Naive thymus-derived CD4-positive, alpha-beta T cell (primary cell): ENCODE measurements around the gene CYP4V2. TPM values are rescaled to one million over a fixed set of nuclear protein-coding genes. Genes with fewer than 3 reads are reported as not detected.

Experiments
- ATAC-seq: fragments of 150-1000 bp; cut with Tn5 transposase; 2 replicates; pipeline ENCODE4 v1.10.0; 2021; ENCODE audit warnings: mild to moderate bottlenecking, moderate library complexity
- CTCF ChIA-PET: fragments of 350-600 bp; sonication (Branson Sonifier 250); formaldehyde crosslinking; loops from one replicate; lab custom pipeline; 2021; ENCODE audit warnings: antibody characterized with exemption; lab: Charles Lee
- POLR2A ChIA-PET: fragments of 350-600 bp; sonication (Branson Sonifier 250); formaldehyde crosslinking; loops from one replicate; lab custom pipeline; 2021; ENCODE audit warnings: antibody characterized with exemption, inconsistent platforms; lab: Charles Lee
- DNase-seq, 9 donors: peaks; one replicate each; pipeline versions ENCODE4 v3.0.0 to v3.0.0-alpha.2; 2020 to 2022; ENCODE audit warnings: mixed read lengths in 1 of 9
- H3K27ac ChIP-seq: one replicate; pipeline ENCODE4 v1.7.0; 2013; ENCODE audit warnings: mild to moderate bottlenecking, low read depth, low read length, moderate library complexity
- H3K27me3 ChIP-seq, 2 donors: one replicate each; pipeline ENCODE4 v1.7.0; 2013; ENCODE audit warnings: low read length in 2 of 2, mild to moderate bottlenecking in 2 of 2, moderate library complexity in 2 of 2; ENCODE audit not compliant: control insufficient read depth in 2 of 2, insufficient read depth in 2 of 2
- H3K36me3 ChIP-seq, 3 experiments: 1 replicate in 2 of 3; 2 replicates in 1 of 3; pipeline ENCODE4 v1.7.0; 2013; ENCODE audit warnings: low read length in 3 of 3, mild to moderate bottlenecking in 3 of 3, moderate library complexity in 1 of 3; ENCODE audit not compliant: insufficient read depth in 3 of 3, control insufficient read depth in 2 of 3
- H3K4me1 ChIP-seq, 2 donors: one replicate each; pipeline ENCODE4 v1.7.0; 2013; ENCODE audit warnings: low read length in 2 of 2, mild to moderate bottlenecking in 2 of 2, moderate library complexity in 1 of 2; ENCODE audit not compliant: control insufficient read depth in 2 of 2, insufficient read depth in 2 of 2
- H3K4me3 ChIP-seq: 2 replicates; pipeline ENCODE4 v1.7.0; 2013; ENCODE audit warnings: mild to moderate bottlenecking, low read length
- H3K9me3 ChIP-seq, 3 experiments: 1 replicate in 2 of 3; 2 replicates in 1 of 3; pipeline ENCODE4 v1.7.0; 2013; ENCODE audit warnings: low read length in 3 of 3; ENCODE audit not compliant: control insufficient read depth in 2 of 3
- H3K27ac Mint-ChIP-seq, 9 donors: one replicate each; pipeline ENCODE4 v1.8.0; 2020 to 2022; ENCODE audit warnings: mixed read lengths in 9 of 9, mild to moderate bottlenecking in 8 of 9, moderate library complexity in 5 of 9, inconsistent platforms in 2 of 9
- H3K27me3 Mint-ChIP-seq, 5 donors: one replicate each; pipeline ENCODE4 v1.8.0; 2021 to 2022; ENCODE audit warnings: mixed read lengths in 5 of 5, mild to moderate bottlenecking in 1 of 5
- H3K36me3 Mint-ChIP-seq, 5 donors: one replicate each; pipeline ENCODE4 v1.8.0; 2020 to 2022; ENCODE audit warnings: mixed read lengths in 5 of 5, mild to moderate bottlenecking in 3 of 5, inconsistent platforms in 1 of 5
- H3K4me1 Mint-ChIP-seq, 7 donors: one replicate each; pipeline ENCODE4 v1.8.0; 2020 to 2022; ENCODE audit warnings: mixed read lengths in 7 of 7, mild to moderate bottlenecking in 3 of 7, inconsistent platforms in 1 of 7
- H3K4me3 Mint-ChIP-seq, 10 donors: one replicate each; pipeline ENCODE4 v1.8.0; 2020 to 2022; ENCODE audit warnings: mild to moderate bottlenecking in 10 of 10, mixed read lengths in 10 of 10, moderate library complexity in 6 of 10, inconsistent platforms in 2 of 10
- H3K9me3 Mint-ChIP-seq, 11 donors: one replicate each; pipeline ENCODE4 v1.8.0; 2020 to 2022; ENCODE audit warnings: mixed read lengths in 11 of 11, mild to moderate bottlenecking in 4 of 11, inconsistent platforms in 1 of 11, moderate library complexity in 1 of 11
- intact Hi-C, 2 donors: fragments of 100-400 bp; cut with micrococcal nuclease; formaldehyde crosslinking; loops; one replicate each; pipeline ENCODE4 v1.15.1; 2023
- polyA plus RNA-seq, 2 donors: library from polyadenylated mRNA; unstranded; fragments of 300-500 nt; fragmentation: Illumina TruSeq; gene quantifications; one replicate each; pipeline ENCODE4 v1.2.3, GENCODE V29; 2021
- total RNA-seq, 6 experiments: library from RNA in 5 of 6; stranded (reverse) in 5 of 6; gene quantifications; 1 replicate in 5 of 6; 2 replicates in 1 of 6; pipeline ENCODE4 v1.2.3 and lab custom pipeline; 2021 to 2026

Gene CYP4V2
- total RNA-seq (10 to 100 TPM; 19.7 to 41.4 (median 26.0) TPM), polyA plus RNA-seq (10 to 100 TPM; 16.0 to 26.5 TPM), total RNA-seq (lab: John Stamatoyannopoulos, UW) (53.8 reads per million, percentile 73 among the genes with 10 or more reads in this experiment)

DNA sequence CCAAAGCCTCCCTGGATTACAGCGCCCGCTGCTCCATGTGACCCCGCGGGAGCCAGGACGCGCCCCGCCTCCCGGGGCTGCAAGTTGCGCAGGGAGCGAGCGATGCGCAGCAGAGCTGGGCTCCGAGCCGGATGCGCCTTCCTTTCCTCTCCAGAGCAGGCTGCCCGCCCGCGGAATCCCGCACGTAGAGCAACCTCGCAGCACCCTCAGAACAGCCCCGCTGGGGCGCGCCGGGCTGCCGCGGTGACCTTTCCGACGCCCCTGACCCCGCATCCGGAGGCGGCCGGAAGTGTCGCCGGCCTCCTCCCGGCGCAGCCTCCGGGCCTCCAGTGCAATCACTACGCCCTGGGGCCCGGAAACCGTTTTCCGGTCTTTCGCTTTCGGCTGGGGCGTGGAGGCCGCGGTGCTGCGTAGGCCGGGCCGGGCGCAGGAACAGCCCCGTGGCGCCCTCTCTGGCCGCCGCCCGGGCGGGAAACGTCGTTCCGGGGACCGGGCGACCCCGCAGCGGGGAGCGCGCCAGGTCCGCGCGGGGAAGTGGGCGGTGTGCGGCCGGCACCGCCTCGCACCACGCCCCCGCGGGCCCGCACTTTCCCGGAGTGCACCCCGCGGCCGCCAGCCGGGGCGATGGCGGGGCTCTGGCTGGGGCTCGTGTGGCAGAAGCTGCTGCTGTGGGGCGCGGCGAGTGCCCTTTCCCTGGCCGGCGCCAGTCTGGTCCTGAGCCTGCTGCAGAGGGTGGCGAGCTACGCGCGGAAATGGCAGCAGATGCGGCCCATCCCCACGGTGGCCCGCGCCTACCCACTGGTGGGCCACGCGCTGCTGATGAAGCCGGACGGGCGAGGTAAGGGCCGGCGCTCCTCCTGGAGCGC, at the start of gene CYP4V2:
TSS of gene CYP4V2 (plus strand) at position 368 of the 866 bp plus-strand sequence. CDS start at position 625, 257 bp downstream.
- Histone ChIP-seq H3K9me3 (no peaks in the 10 kb centered on the region), H3K36me3 (peaks cover 0 to 12% (median 0%) of the 10 kb centered on the region in 3 experiments), H3K4me3 (peak within 1 kb of the TSS; percentile 91), H3K27me3 (no peaks in the 10 kb centered on the region), H3K4me1 (peaks cover 12 to 19% of the 10 kb centered on the region in 2 donors), H3K27ac (peak within 1 kb of the TSS; percentile 95)
- intact Hi-C loops: loop anchor here (1.0 to 10.0 kb wide), 13 partner anchors 13 to 1717 kb away; partner anchors contain the start of genes CCDC110 (in 2 of the 2), CFAP97 (in 2 of the 2), ANKRD37 (in 1 of the 2) and CASP3 (in 1 of the 2)
- ChIA-PET POLR2A (interaction anchor here (1.3 to 9.7 kb wide), 7 partner anchors 13 to 796 kb away, joined by 3 to 189 read pairs (median 7); partner anchors contain the start of genes ANKRD37, FAM149A and LRP2BP), CTCF (interaction anchor here (0.5 to 2.2 kb wide), 3 partner anchors 10 to 1715 kb away, joined by 3 to 11 read pairs (median 11); no protein-coding TSS in a partner anchor)
- DNase-seq (peak; percentile 68 to 94 (median 90)), ATAC-seq (peak; percentile 90)
- Mint-ChIP-seq H3K27me3 (no peaks in the 10 kb centered on the region), H3K27ac (peak within 1 kb of the TSS; percentile 94 to 99 (median 98)), H3K4me3 (peak within 1 kb of the TSS; percentile 89 to 97 (median 94)), H3K9me3 (no peaks in the 10 kb centered on the region), H3K36me3 (peaks cover 4 to 16% (median 13%) of the 10 kb centered on the region in 5 donors), H3K4me1 (peaks cover 34 to 62% (median 56%) of the 10 kb centered on the region in 7 donors)

DNA sequence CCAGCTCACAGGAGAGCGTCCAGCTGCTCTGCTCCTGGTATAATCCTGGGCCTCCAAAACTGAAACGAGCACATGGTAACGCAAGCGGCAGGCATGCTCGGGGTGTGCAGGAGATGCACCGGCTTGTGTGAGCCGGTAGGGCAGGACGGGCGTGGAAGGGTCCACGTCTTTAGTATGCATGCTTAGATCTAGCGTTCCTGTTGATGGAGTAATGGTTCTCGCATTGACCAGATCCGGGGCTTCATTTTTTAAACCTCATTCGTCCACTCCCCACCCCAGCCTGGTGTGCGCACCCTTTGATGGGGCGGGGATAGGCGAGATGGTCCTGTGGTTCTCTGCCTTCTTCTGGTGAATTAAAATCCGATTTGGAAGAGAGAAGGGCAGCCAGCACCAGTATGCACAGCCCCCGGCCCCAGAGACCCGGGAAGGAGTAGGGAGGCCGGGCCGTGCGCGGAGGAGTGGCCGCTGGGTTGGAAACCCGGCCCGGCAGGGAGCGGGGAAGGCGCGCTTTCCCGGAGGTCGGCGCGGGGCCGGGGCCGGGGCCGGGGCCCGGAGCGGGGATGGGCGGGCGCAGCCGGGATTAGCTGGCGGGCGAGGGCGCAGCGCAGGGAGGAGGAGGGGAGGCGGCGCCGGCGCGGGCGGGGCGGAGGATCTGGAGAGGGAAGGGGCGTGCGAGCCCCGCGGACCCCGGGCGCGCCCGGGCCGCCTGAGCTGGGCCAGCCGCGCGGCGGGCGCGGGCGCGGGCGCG, 47.0 kb upstream of the CYP4V2 start:
- H3K9me3 ChIP-seq: no peaks in the 10 kb centered on the region
- H3K4me1 ChIP-seq: no peaks in the 10 kb centered on the region
- Mint-ChIP-seq H3K27ac (no peak overlapping the region), H3K36me3 (peaks cover 0 to 5% (median 0%) of the 10 kb centered on the region in 5 donors), H3K27me3 (peaks cover 38 to 61% (median 39%) of the 10 kb centered on the region in 5 donors), H3K9me3 (no peaks in the 10 kb centered on the region), H3K4me1 (peaks cover 5 to 17% (median 13%) of the 10 kb centered on the region in 7 donors), H3K4me3 (peak overlapping the region; percentile 34 to 84 (median 76))
- peaks cover 0 to 11% of the 10 kb centered on the region in 2 donors for H3K27me3 ChIP-seq
- DNase-seq (no peak), ATAC-seq (peak; percentile 50)
- POLR2A ChIA-PET: interaction anchor here (2.6 kb wide), 1 partner anchor 47 kb away, joined by 8 read pairs; the partner anchor contains the start of gene CYP4V2
- H3K36me3 ChIP-seq: no peaks in the 10 kb centered on the region
- no peak overlapping the region for H3K27ac ChIP-seq
- CTCF ChIA-PET: no interaction called here
- no peak overlapping the region for H3K4me3 ChIP-seq
- intact Hi-C loops: no loop called here

DNA sequence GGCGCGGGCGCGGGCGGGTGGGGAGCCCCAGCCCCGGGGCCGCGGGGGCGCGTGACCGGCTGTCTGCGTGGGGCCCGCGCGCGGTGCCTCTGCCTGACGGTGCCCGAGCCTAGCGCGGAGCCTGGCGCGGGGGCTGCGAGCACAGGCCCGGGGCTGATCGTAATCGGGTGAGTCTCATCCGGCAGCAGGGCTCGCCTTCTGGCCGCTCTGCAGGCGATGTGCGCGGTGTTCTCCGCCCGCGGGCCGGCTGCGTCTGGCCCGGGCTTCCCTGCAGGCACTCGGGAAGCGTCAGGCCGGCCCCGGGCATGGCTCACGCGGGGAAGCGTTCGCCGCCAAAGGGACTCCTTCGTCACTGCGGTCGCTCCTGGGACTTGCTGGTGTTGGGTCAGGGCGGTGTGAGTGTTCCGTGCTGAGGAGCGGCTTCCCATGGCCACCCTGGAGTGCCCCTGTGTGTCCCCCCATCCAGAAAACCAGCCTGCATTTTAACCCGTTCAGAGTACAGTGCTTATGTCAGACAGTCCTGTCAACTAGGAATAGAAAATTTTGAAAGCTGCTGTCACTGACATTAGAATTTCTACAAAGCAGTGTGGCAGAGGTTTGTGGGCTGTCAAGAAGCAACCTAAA, 46.3 kb upstream of the CYP4V2 start:
- peaks cover 5 to 17% (median 13%) of the 10 kb centered on the region in 7 donors for H3K4me1 Mint-ChIP-seq
- Histone ChIP-seq H3K36me3 (no peaks in the 10 kb centered on the region), H3K9me3 (no peaks in the 10 kb centered on the region), H3K27ac (no peak overlapping the region), H3K4me1 (no peaks in the 10 kb centered on the region), H3K27me3 (peaks cover 0 to 11% of the 10 kb centered on the region in 2 donors), H3K4me3 (peak overlapping the region; percentile 17)
- ATAC-seq: peak; percentile 63
- peaks cover 38 to 61% (median 39%) of the 10 kb centered on the region in 5 donors for H3K27me3 Mint-ChIP-seq
- ChIA-PET CTCF (interaction anchor here (2.0 kb wide), 1 partner anchor 8 kb away, joined by 5 read pairs; no protein-coding TSS in a partner anchor), POLR2A (interaction anchor here (2.6 kb wide), 1 partner anchor 46 kb away, joined by 8 read pairs; the partner anchor contains the start of gene CYP4V2)
- peak overlapping the region; percentile 59 to 85 (median 75) for H3K4me3 Mint-ChIP-seq
- H3K9me3 Mint-ChIP-seq: no peaks in the 10 kb centered on the region
- DNase-seq: peak in 1 of 9 donors; percentile 33
- no peak overlapping the region for H3K27ac Mint-ChIP-seq
- H3K36me3 Mint-ChIP-seq: peaks cover 0 to 5% (median 0%) of the 10 kb centered on the region in 5 donors
- intact Hi-C loops: no loop called here

DNA sequence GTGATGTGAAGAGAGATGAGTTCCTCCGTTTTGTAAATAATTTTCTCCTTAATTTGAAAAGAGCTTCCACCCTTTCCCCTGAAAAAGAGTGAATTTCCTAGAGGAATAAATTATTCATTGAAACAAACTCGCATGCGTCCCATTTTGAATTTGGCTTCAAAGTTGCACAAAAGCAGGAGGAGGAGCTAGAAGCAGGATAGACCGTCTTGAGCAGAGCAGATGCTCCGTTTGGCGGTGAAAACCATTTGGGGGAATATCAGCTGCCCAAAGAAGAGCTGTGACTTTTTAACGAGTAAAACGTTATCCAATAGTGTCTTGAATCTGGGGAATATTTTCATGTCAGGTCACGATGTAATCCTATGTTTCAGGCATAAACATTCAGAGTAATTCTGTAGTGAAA, 44.9 kb upstream of the CYP4V2 start:
- Histone ChIP-seq H3K4me3 (no peak overlapping the region), H3K27me3 (peaks cover 0 to 11% of the 10 kb centered on the region in 2 donors), H3K27ac (no peak overlapping the region), H3K4me1 (no peaks in the 10 kb centered on the region), H3K9me3 (no peaks in the 10 kb centered on the region), H3K36me3 (no peaks in the 10 kb centered on the region)
- Mint-ChIP-seq H3K4me3 (no peak overlapping the region), H3K9me3 (no peaks in the 10 kb centered on the region), H3K27ac (no peak overlapping the region), H3K4me1 (peaks cover 5 to 17% (median 13%) of the 10 kb centered on the region in 7 donors), H3K36me3 (peaks cover 0 to 5% (median 0%) of the 10 kb centered on the region in 5 donors), H3K27me3 (peaks cover 39 to 59% (median 45%) of the 10 kb centered on the region in 5 donors)
- no peak for DNase-seq
- intact Hi-C loops: no loop called here
- POLR2A ChIA-PET: interaction anchor here (2.6 kb wide), 1 partner anchor 45 kb away, joined by 8 read pairs; the partner anchor contains the start of gene CYP4V2
- no peak for ATAC-seq
- CTCF ChIA-PET: interaction anchor here (0.9 to 2.0 kb wide), 2 partner anchors 9 to 55 kb away, joined by 3 to 5 read pairs; no protein-coding TSS in a partner anchor

DNA sequence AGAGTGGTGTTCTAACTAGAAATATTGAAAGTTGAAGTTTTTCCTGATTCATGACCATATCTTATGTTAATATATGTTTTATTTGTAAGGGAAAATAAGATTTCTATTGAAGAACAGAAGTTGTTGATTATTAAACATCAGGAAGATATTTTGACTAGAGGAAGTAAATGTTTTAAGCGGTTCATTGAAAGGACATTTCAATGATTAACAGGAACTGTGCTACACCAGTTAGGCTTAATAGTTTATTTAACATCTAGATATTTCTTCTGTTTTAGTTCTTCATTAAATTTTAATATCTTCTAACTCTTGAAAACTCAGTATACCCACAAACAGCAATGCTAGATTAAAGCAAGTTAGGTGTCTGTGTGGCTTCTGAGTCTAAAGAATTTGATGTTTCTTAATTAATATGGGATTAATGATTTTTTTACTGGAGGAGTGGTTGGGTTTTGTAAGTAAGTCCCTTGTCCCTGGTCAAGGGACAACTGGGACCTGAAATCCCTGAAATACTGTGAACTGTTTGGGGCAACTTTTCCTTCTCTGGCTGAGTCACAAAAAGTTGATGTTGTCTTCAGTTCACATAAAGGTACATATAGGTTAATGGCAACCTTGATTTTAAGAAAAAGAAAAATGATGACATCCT, 42.9 kb upstream of the CYP4V2 start:
- H3K36me3 Mint-ChIP-seq: peaks cover 0 to 5% (median 0%) of the 10 kb centered on the region in 5 donors
- intact Hi-C loops: no loop called here
- Histone ChIP-seq H3K9me3 (no peaks in the 10 kb centered on the region), H3K4me1 (no peaks in the 10 kb centered on the region), H3K36me3 (no peaks in the 10 kb centered on the region), H3K4me3 (no peak overlapping the region), H3K27me3 (peaks cover 0 to 11% of the 10 kb centered on the region in 2 donors), H3K27ac (no peak overlapping the region)
- no peak for ATAC-seq
- POLR2A ChIA-PET: no interaction called here
- H3K27ac Mint-ChIP-seq: no peak overlapping the region
- H3K9me3 Mint-ChIP-seq: no peaks in the 10 kb centered on the region
- H3K4me3 Mint-ChIP-seq: no peak overlapping the region
- no peak for DNase-seq
- CTCF ChIA-PET: no interaction called here
- H3K27me3 Mint-ChIP-seq: peaks cover 45 to 57% (median 48%) of the 10 kb centered on the region in 5 donors
- peaks cover 5 to 17% (median 13%) of the 10 kb centered on the region in 7 donors for H3K4me1 Mint-ChIP-seq
